Common myeloid progenitor, CD34-positive (primary cell): ENCODE results near the gene PHKA2.

Source experiments
- CTCF ChIA-PET: fragments of 350-600 bp; sonication (Branson Sonifier 250); formaldehyde crosslinking; loops from one replicate; lab custom pipeline; 2021; ENCODE audit warnings: antibody characterized with exemption; lab: Charles Lee
- POLR2A ChIA-PET: fragments of 350-600 bp; sonication (Branson Sonifier 250); formaldehyde crosslinking; loops from one replicate; lab custom pipeline; 2021; ENCODE audit warnings: antibody characterized with exemption; lab: Charles Lee
- DNase-seq, 3 donors: peaks; one replicate each; pipeline versions ENCODE4 v3.0.0 to v3.0.0-alpha.2; 2013
- H3K27ac ChIP-seq, 2 experiments: 1 replicate in 1 of 2; 2 replicates in 1 of 2; pipeline ENCODE4 v1.7.0; 2013; ENCODE audit warnings: inconsistent platforms in 2 of 2, low read length in 2 of 2, mild to moderate bottlenecking in 2 of 2, low read depth in 1 of 2, moderate library complexity in 1 of 2; ENCODE audit not compliant: severe bottlenecking in 2 of 2, insufficient read depth in 1 of 2, poor library complexity in 1 of 2
- H3K27me3 ChIP-seq, 5 experiments: replicated peaks in 2 of 5; 1 replicate in 3 of 5; 2 replicates in 2 of 5; pipeline versions ENCODE4 v1.6.1 to v1.7.0; 2013; ENCODE audit warnings: low read length in 4 of 5, mild to moderate bottlenecking in 2 of 5, moderate library complexity in 2 of 5, inconsistent platforms in 1 of 5; ENCODE audit not compliant: insufficient read depth in 5 of 5, control insufficient read depth in 4 of 5
- H3K36me3 ChIP-seq, 4 experiments: 1 replicate in 2 of 4; 2 replicates in 2 of 4; pipeline versions ENCODE4 v1.6.1 to v1.7.0; 2013; ENCODE audit warnings: low read length in 3 of 4, control low read depth in 1 of 4, mild to moderate bottlenecking in 1 of 4; ENCODE audit not compliant: control insufficient read depth in 4 of 4, insufficient read depth in 4 of 4
- H3K4me1 ChIP-seq, 4 experiments: 1 replicate in 3 of 4; 2 replicates in 1 of 4; pipeline versions ENCODE4 v1.6.1 to v1.7.1; 2013; ENCODE audit warnings: low read length in 3 of 4, mild to moderate bottlenecking in 3 of 4, control low read depth in 1 of 4, inconsistent platforms in 1 of 4, moderate library complexity in 1 of 4; ENCODE audit not compliant: control insufficient read depth in 4 of 4, insufficient read depth in 4 of 4; ENCODE audit errors: control extremely low read depth in 1 of 4
- H3K4me3 ChIP-seq, 7 experiments: 1 replicate in 4 of 7; 2 replicates in 3 of 7; pipeline versions ENCODE4 v1.5.1 to v1.7.0; 2013; ENCODE audit warnings: mild to moderate bottlenecking in 7 of 7, low read length in 6 of 7, moderate library complexity in 6 of 7, inconsistent platforms in 2 of 7, low read depth in 2 of 7, control low read depth in 1 of 7; ENCODE audit not compliant: insufficient read depth in 4 of 7, control insufficient read depth in 1 of 7; ENCODE audit errors: extremely low read depth in 1 of 7
- H3K9me3 ChIP-seq, 5 experiments: 1 replicate in 4 of 5; 2 replicates in 1 of 5; pipeline versions ENCODE4 v1.6.1 to v1.7.1; 2013; ENCODE audit warnings: low read length in 4 of 5, mild to moderate bottlenecking in 2 of 5, inconsistent platforms in 1 of 5, low read depth in 1 of 5, moderate library complexity in 1 of 5; ENCODE audit not compliant: control insufficient read depth in 4 of 5, insufficient read depth in 2 of 5; ENCODE audit errors: control extremely low read depth in 1 of 5
- WGBS: methylation state at CpG from one replicate; pipeline ENCODE4 v1.1.5; 2013; ENCODE audit not compliant: insufficient coverage; 5-methylcytosine and 5-hydroxymethylcytosine counted together

Gene PHKA2

DNA sequence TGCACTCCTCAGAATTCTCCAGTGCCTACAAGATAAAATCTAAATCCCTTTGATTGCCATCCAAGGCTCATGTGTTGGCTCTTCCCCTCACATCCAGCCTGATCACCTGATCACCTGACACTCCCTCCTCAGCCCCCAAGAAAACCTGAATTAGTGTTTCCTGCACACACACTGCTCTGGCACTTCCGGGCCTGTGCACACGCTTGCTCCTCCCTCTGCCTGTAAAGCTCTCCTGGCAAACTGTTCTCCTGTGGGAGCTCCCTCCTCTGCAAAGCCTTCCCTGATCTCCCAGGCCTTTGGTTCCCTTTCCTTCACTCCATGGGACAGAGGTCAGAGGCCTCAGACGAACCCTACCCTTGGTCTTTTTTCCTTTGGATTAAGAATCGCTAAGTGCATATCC is 19.9 kb downstream of the PHKA2 start:
- Histone ChIP-seq H3K4me3 (no peak overlapping the region), H3K9me3 (no peaks in the 10 kb centered on the region), H3K4me1 (peaks cover 0 to 7% (median 3%) of the 10 kb centered on the region in 4 experiments), H3K27me3 (peaks cover 0 to 4% (median 0%) of the 10 kb centered on the region in 5 experiments), H3K27ac (no peak overlapping the region), H3K36me3 (no peaks in the 10 kb centered on the region)
- ChIA-PET POLR2A (no interaction called here), CTCF (no interaction called here)
- DNase-seq = peak in 1 of 3 donors; percentile 10
- WGBS = 64% methylated on average over 4 of the region's 4 CpGs

GRCh38 chrX:18962329-18962728 is 21.6 kb downstream of the PHKA2 start:
- Histone ChIP-seq H3K36me3 (no peaks in the 10 kb centered on the region), H3K27me3 (peaks cover 0 to 4% (median 0%) of the 10 kb centered on the region in 5 experiments), H3K27ac (no peak overlapping the region), H3K4me1 (peaks cover 0 to 7% (median 3%) of the 10 kb centered on the region in 4 experiments), H3K9me3 (no peaks in the 10 kb centered on the region), H3K4me3 (no peak overlapping the region)
- DNase-seq = no peak
- POLR2A ChIA-PET = no interaction called here
- CTCF ChIA-PET = no interaction called here

DNA sequence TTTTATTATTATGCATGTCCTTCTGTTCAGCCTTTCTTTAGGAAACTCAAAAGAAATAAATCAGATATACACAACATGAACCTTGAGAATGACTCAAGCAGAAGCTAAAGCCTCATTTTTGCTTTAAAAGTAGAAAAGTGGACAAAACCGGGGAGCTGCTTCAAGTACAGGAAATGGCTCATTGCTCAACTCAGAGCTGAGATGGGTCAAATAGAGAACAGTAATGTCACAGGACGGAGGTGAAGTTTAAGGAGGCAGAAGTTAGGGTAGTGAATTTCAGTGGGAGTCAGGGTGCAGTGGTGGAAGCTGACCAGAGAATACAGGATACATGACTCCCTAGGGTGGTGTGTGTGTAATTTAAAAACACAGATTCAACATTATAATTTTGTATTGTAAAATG is 22.2 kb downstream of the PHKA2 start:
- CTCF ChIA-PET = no interaction called here
- peaks cover 0 to 4% (median 0%) of the 10 kb centered on the region in 5 experiments for H3K27me3 ChIP-seq
- POLR2A ChIA-PET = interaction anchor here (0.6 kb wide), 1 partner anchor 194 kb away, joined by 5 read pairs; no protein-coding TSS in a partner anchor
- no peak overlapping the region for H3K4me3 ChIP-seq
- no peaks in the 10 kb centered on the region for H3K9me3 ChIP-seq
- WGBS = 72% methylated on average over 2 of the region's 2 CpGs
- H3K36me3 ChIP-seq = no peaks in the 10 kb centered on the region
- DNase-seq = peak in 1 of 3 donors; percentile 9
- H3K27ac ChIP-seq = no peak overlapping the region
- H3K4me1 ChIP-seq = peaks cover 0 to 12% (median 3%) of the 10 kb centered on the region in 4 experiments

DNA sequence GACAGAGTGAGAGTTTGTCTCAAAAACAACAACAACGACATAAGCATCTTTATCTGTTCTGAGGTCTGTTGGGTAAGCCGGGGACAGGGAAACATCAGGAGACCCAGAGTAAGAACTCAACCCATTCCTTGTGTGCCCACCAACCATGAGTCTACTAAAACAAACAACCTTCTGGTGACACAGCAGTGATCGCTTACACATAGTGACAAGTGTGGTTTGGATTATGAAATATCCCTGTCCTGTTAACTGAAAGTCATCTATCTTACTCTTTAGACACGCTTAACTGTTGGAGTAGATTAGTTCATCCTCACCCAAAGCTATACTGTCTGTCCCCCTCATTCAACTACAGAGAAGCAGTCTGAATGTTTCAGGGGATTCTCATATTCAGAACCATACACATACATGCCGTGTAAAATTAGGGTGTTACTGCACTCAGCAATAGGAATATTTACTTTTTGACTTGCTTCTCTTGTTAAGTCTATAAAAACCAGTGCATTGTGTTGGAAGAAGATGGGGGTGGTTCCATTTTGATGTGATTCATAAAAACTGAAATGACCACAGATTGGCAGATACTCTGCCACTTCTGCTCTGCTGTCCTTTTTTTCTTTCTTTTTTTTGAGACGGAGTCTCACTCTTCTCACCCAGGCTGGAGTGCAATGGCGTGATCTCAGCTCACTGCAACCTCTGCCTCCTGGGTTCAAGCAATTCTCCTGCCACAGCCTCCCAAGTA is 27.4 kb downstream of the PHKA2 start:
- ChIA-PET CTCF (interaction anchor here (0.8 kb wide), 1 partner anchor 380 kb away, joined by 3 read pairs; no protein-coding TSS in a partner anchor), POLR2A (no interaction called here)
- 92% methylated on average over 2 of the region's 7 CpGs for WGBS
- Histone ChIP-seq H3K27me3 (no peaks in the 10 kb centered on the region), H3K27ac (no peak overlapping the region), H3K4me1 (peaks cover 0 to 9% (median 0%) of the 10 kb centered on the region in 4 experiments), H3K4me3 (peak overlapping the region in 1 of 7 experiments; percentile 10), H3K9me3 (no peaks in the 10 kb centered on the region), H3K36me3 (peaks cover 0 to 8% (median 3%) of the 10 kb centered on the region in 4 experiments)
- DNase-seq = peak in 2 of 3 donors; percentile 53 to 66

- ChIA-PET CTCF (no interaction called here), POLR2A (no interaction called here)
- H3K4me3 ChIP-seq = no peak overlapping the region
- peaks cover 0 to 9% (median 0%) of the 10 kb centered on the region in 4 experiments for H3K4me1 ChIP-seq
- H3K9me3 ChIP-seq = no peaks in the 10 kb centered on the region
- peaks cover 0 to 15% (median 9%) of the 10 kb centered on the region in 4 experiments for H3K36me3 ChIP-seq
- 90% methylated on average over 3 of the region's 4 CpGs for WGBS
- H3K27ac ChIP-seq = no peak overlapping the region
- DNase-seq = no peak
- H3K27me3 ChIP-seq = no peaks in the 10 kb centered on the region
Measured at GRCh38 chrX:18955676-18956075, 28.2 kb downstream of the PHKA2 start.

- peak in 1 of 3 donors; percentile 15 for DNase-seq
- Histone ChIP-seq H3K36me3 (peaks cover 0 to 32% (median 18%) of the 10 kb centered on the region in 4 experiments), H3K27ac (no peak overlapping the region), H3K4me1 (no peaks in the 10 kb centered on the region), H3K27me3 (no peaks in the 10 kb centered on the region), H3K4me3 (no peak overlapping the region), H3K9me3 (no peaks in the 10 kb centered on the region)
- ChIA-PET POLR2A (no interaction called here), CTCF (no interaction called here)
- 85% methylated on average over 9 of the region's 10 CpGs for WGBS
Measured at GRCh38 chrX:18951032-18951431, 32.9 kb downstream of the PHKA2 start.

- ChIA-PET CTCF (interaction anchor here (1.3 kb wide), 1 partner anchor 8 kb away, joined by 3 read pairs; no protein-coding TSS in a partner anchor), POLR2A (no interaction called here)
- H3K4me3 ChIP-seq = no peak overlapping the region
- DNase-seq = no peak
- H3K4me1 ChIP-seq = no peaks in the 10 kb centered on the region
- H3K9me3 ChIP-seq = no peaks in the 10 kb centered on the region
- WGBS = 93% methylated on average over 8 of the region's 8 CpGs
- H3K27me3 ChIP-seq = no peaks in the 10 kb centered on the region
- no peak overlapping the region for H3K27ac ChIP-seq
- peaks cover 0 to 33% (median 18%) of the 10 kb centered on the region in 4 experiments for H3K36me3 ChIP-seq
Measured at GRCh38 chrX:18949944-18950301, 34.0 kb downstream of the PHKA2 start.
